MCF 10A (cell line): ENCODE results near the gene DNAJB13. TPM values are rescaled to one million over a fixed set of nuclear protein-coding genes. Genes with fewer than 3 reads are reported as not detected.

Experiments used
- BruUV-seq: library from RNA; stranded (reverse); fragments of 400-500 nt; replicated peaks from 2 replicates; lab custom pipeline; 2021; lab: Mats Ljungman, UMichigan
- CTCF ChIA-PET: fragments of 300-600 bp; sonication (Branson Sonifier 250); formaldehyde crosslinking; extraction: SDS; loops from one replicate; lab custom pipeline; 2021; ENCODE audit warnings: antibody characterized with exemption, inconsistent platforms; lab: Yijun Ruan, JAX
- POLR2A ChIA-PET: fragments of 300-600, 350-650 bp; sonication (Branson Sonifier 250); formaldehyde crosslinking; extraction: SDS; loops from one replicate; lab custom pipeline; 2020; ENCODE audit warnings: antibody characterized with exemption, inconsistent platforms; lab: Yijun Ruan, JAX
- DNase-seq: peaks from one replicate; pipeline ENCODE4 v3.0.0-alpha.2; 2018; ENCODE audit not compliant: unreplicated experiment
- H3K27ac Mint-ChIP-seq: one replicate; pipeline ENCODE4 v1.8.0; 2022; ENCODE audit warnings: mild to moderate bottlenecking, low read depth, mixed read lengths; ENCODE audit not compliant: unreplicated experiment
- H3K27me3 Mint-ChIP-seq: one replicate; pipeline ENCODE4 v1.8.0; 2022; ENCODE audit warnings: mixed read lengths; ENCODE audit not compliant: insufficient read depth, unreplicated experiment
- H3K36me3 Mint-ChIP-seq: one replicate; pipeline ENCODE4 v1.8.0; 2022; ENCODE audit warnings: mild to moderate bottlenecking, moderate library complexity, mixed read lengths; ENCODE audit not compliant: insufficient read depth, unreplicated experiment
- H3K4me1 Mint-ChIP-seq: one replicate; pipeline ENCODE4 v1.8.0; 2022; ENCODE audit warnings: mixed read lengths; ENCODE audit not compliant: insufficient read depth, unreplicated experiment
- H3K4me3 Mint-ChIP-seq: one replicate; pipeline ENCODE4 v1.8.0; 2022; ENCODE audit warnings: mild to moderate bottlenecking, moderate library complexity, mixed read lengths; ENCODE audit not compliant: unreplicated experiment
- H3K9me3 Mint-ChIP-seq: one replicate; pipeline ENCODE4 v1.8.0; 2022; ENCODE audit warnings: mixed read lengths; ENCODE audit not compliant: unreplicated experiment
- intact Hi-C: fragments of 100-400 bp; cut with micrococcal nuclease; formaldehyde crosslinking; loops from 2 replicates; pipeline ENCODE4 v1.14.1; 2022
- total RNA-seq: library from RNA; stranded (reverse); gene quantifications from 2 replicates; pipeline ENCODE4 v1.2.3, GENCODE V29; 2022
- TF ChIP-seq, protein P1 (sequence below): fragments of 200-600 bp; IDR thresholded peaks from one replicate; pipeline ENCODE4 v1.8.0; 2022; ENCODE audit warnings: antibody characterized with exemption, mild to moderate bottlenecking; ENCODE audit not compliant: unreplicated experiment

DNAJB13 gene
- total RNA-seq, 1 experiment from 2014 or later: 0.30 TPM

DNA sequence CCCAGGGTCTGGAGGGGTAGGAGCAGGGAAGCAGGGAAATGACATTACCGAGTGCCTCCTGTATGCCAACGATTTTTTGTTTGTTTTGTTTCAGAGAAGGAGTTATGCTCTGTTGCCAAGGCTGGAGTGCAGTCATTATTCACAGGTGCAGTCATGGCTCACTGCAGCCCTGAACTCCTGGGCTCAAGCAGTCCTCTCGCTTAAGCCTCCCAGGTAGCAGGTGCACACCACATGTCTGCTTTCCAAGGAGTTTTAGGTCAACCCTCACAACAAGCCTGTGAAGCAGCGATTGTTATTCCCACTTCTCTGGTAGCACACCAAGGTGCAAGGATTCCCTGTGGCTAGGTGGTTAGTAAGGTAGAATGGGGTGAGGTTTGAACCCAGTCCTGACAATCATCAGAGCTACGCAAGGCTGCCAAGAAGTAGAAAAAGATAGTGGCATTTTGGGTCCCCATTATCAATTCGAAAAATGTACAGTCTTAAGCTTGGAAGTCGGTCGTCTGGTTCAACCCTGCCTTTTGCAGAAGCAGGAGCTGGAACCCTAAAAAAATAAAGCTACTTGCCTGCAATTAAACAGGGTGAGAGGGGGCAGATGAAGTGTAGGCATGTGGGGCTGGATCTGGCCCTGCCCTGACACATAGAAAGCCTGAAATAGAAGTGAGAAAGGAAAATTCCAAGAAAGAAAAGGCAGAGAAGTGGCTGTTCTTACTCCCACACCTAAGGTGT is 48.9 kb downstream of the DNAJB13 start:
- Mint-ChIP-seq H3K4me3 (no peak overlapping the region), H3K36me3 (peaks cover 7% of the 10 kb centered on the region), H3K27me3 (no peaks in the 10 kb centered on the region), H3K9me3 (no peaks in the 10 kb centered on the region), H3K4me1 (peaks cover 5% of the 10 kb centered on the region), H3K27ac (no peak overlapping the region)
- ChIA-PET CTCF (interaction anchor here (0.7 kb wide), 1 partner anchor 450 kb away, joined by 3 read pairs; no protein-coding TSS in a partner anchor), POLR2A (no interaction called here)
- no peak for DNase-seq
- TF ChIP-seq, protein P1, sequence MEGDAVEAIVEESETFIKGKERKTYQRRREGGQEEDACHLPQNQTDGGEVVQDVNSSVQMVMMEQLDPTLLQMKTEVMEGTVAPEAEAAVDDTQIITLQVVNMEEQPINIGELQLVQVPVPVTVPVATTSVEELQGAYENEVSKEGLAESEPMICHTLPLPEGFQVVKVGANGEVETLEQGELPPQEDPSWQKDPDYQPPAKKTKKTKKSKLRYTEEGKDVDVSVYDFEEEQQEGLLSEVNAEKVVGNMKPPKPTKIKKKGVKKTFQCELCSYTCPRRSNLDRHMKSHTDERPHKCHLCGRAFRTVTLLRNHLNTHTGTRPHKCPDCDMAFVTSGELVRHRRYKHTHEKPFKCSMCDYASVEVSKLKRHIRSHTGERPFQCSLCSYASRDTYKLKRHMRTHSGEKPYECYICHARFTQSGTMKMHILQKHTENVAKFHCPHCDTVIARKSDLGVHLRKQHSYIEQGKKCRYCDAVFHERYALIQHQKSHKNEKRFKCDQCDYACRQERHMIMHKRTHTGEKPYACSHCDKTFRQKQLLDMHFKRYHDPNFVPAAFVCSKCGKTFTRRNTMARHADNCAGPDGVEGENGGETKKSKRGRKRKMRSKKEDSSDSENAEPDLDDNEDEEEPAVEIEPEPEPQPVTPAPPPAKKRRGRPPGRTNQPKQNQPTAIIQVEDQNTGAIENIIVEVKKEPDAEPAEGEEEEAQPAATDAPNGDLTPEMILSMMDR: no peak
- intact Hi-C loops: no loop called here
- BruUV-seq: no TSS peak

DNA sequence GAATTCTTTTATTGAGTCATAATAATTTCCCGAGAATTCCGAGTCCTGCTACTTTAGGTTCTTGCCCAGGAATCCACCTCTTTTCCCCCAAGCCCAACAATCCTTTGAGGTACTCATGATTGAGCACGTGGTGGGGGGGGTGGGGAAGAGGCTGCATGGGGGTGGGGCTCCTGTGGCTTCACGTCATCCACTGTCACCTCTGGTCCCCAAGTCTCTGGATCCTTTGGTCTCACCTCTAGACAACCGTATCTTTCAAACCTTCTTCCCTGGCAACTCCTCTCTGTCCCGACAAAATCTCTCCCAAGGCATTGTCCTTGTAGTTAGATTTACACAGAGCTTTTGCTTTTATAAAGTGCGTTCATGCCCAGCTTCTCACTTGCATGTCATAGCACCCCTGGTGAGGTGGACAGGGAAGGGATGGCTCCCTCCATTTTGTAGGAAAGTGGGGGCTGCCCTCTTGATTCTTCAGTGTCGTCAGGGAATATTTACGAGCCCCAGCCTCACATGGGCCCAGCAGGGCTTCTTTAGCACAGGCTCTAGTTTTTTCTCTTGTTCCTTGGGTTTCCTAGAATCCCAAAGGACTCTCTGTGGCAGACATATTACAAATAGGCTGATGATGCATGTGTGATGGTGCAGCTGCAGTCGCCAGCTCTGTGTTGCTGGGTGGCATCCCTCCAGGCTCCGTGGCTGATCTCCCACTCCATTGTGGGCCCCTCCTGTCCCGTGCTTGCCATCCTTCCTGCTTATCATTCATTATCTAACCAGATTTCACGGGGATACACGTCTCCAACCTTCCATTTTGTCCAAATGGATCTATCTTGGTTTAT is 49.7 kb downstream of the DNAJB13 start:
- Mint-ChIP-seq H3K4me3 (no peak overlapping the region), H3K9me3 (no peaks in the 10 kb centered on the region), H3K4me1 (peaks cover 5% of the 10 kb centered on the region), H3K27ac (no peak overlapping the region), H3K36me3 (peaks cover 7% of the 10 kb centered on the region), H3K27me3 (no peaks in the 10 kb centered on the region)
- ChIA-PET POLR2A (no interaction called here), CTCF (interaction anchor here (0.7 kb wide), 1 partner anchor 449 kb away, joined by 3 read pairs; no protein-coding TSS in a partner anchor)
- no peak for DNase-seq
- intact Hi-C loops: no loop called here
- TF ChIP-seq, protein P1: no peak
- BruUV-seq: no TSS peak

DNA sequence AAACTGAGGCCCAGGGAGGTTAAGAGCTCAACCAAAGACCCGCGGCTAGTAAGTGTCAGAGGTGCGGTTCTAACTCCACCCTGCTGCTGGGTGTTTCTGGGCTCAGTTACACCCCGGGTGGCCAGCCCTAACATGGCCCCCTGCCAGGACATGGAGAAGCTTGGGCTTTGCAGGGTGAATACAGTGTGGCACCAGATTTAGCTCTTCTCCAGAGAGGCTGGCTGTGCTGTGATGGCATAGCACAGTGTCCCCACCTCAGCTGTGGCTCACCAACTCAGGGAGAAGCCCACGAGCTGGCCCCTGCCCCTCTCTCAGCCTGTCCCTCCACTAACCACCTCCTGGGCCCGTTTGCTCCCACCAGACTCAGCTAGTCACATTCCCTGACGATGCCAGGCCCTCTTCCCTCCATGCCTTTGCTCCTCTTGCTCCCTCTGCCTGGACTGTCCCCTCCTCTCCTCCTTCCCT is 51.0 kb downstream of the DNAJB13 start:
- TF ChIP-seq, protein P1: no peak
- no peak overlapping the region for H3K27ac Mint-ChIP-seq
- ChIA-PET POLR2A (interaction anchor here (0.9 kb wide), 1 partner anchor 10 kb away, joined by 4 read pairs; no protein-coding TSS in a partner anchor), CTCF (no interaction called here)
- no peaks in the 10 kb centered on the region for H3K9me3 Mint-ChIP-seq
- no peaks in the 10 kb centered on the region for H3K27me3 Mint-ChIP-seq
- peaks cover 5% of the 10 kb centered on the region for H3K4me1 Mint-ChIP-seq
- no TSS peak for BruUV-seq
- peaks cover 7% of the 10 kb centered on the region for H3K36me3 Mint-ChIP-seq
- H3K4me3 Mint-ChIP-seq: no peak overlapping the region
- intact Hi-C loops: no loop called here
- DNase-seq: no peak

DNA sequence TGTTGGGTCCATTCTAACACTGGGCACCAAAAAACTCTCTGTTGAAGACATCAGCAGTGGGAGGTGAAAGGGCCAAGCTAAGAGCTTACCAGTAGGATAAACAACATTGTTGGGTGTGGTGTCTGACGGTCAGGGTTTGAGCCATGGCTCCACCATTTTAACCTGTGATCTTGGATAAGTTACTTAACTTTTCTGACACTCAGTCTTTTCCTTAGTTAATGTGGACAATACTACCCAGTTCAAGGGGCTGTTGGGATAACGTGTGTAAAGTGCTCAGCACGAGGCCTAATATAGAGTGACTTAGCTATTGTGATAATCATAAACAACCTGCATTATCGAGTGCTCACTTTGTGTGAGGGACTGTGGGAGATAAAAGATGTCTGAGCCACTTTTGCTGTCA is 52.0 kb downstream of the DNAJB13 start:
- no peaks in the 10 kb centered on the region for H3K9me3 Mint-ChIP-seq
- intact Hi-C loops: no loop called here
- no peak for DNase-seq
- ChIA-PET CTCF (no interaction called here), POLR2A (no interaction called here)
- TF ChIP-seq, protein P1: no peak
- peaks cover 7% of the 10 kb centered on the region for H3K36me3 Mint-ChIP-seq
- no peak overlapping the region for H3K4me3 Mint-ChIP-seq
- H3K27ac Mint-ChIP-seq: no peak overlapping the region
- H3K27me3 Mint-ChIP-seq: no peaks in the 10 kb centered on the region
- H3K4me1 Mint-ChIP-seq: peaks cover 5% of the 10 kb centered on the region
- no TSS peak for BruUV-seq
